Measurements from ENCODE around the gene SPNS2.

Gene SPNS2

GRCh38 chr17:4542726-4543191 lies 44.1 kb downstream of the SPNS2 start:
- no peak overlapping the region for H3K27ac ChIP-seq
- H3K36me3 ChIP-seq = peaks cover 53% of the 10 kb centered on the region
- H3K27me3 ChIP-seq (ENCODE audit: insufficient read depth, low read depth, severe bottlenecking) = no peaks in the 10 kb centered on the region
- H3K9me3 ChIP-seq (ENCODE audit: severe bottlenecking) = no peaks in the 10 kb centered on the region
- no peak overlapping the region for H3K4me3 ChIP-seq (ENCODE audit: low read depth, low read length)
- TF ChIP-seq CTCF (IDR thresholded peaks at IDR 0.05; ENCODE audit: low read depth, low read length) = no peak
- no peak for DNase-seq

DNA sequence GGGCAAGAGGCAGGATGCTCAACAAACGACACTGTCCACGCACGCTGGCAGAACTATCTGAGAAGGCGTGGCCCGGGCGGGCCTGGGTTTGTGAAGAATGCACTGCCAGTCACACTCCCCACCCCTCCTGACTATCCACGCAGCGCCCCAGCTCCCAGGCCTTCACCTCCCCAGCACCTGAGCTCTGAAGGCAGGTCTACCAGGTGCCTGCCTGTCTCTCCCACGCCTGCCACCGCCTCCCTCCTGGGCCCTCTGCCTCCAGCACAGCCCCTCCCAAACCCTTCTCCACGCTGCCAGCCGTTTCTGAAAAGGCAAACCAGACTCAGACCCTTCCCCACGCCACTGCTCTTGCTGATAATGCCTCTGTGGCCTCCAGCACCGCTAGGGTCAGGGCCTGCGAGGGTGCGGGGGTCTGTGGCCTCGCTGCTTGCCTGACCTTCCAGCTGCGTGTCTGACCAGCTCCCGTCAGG lies 44.9 kb downstream of the SPNS2 start:
- DNase-seq = no peak
- H3K9me3 ChIP-seq (ENCODE audit: severe bottlenecking) = no peaks in the 10 kb centered on the region
- no peak for TF ChIP-seq CTCF (IDR thresholded peaks at IDR 0.05; ENCODE audit: low read depth, low read length)
- H3K27me3 ChIP-seq (ENCODE audit: insufficient read depth, low read depth, severe bottlenecking) = no peaks in the 10 kb centered on the region
- no peak overlapping the region for H3K27ac ChIP-seq
- peaks cover 60% of the 10 kb centered on the region for H3K36me3 ChIP-seq
- H3K4me3 ChIP-seq (ENCODE audit: low read depth, low read length) = no peak overlapping the region

DNA sequence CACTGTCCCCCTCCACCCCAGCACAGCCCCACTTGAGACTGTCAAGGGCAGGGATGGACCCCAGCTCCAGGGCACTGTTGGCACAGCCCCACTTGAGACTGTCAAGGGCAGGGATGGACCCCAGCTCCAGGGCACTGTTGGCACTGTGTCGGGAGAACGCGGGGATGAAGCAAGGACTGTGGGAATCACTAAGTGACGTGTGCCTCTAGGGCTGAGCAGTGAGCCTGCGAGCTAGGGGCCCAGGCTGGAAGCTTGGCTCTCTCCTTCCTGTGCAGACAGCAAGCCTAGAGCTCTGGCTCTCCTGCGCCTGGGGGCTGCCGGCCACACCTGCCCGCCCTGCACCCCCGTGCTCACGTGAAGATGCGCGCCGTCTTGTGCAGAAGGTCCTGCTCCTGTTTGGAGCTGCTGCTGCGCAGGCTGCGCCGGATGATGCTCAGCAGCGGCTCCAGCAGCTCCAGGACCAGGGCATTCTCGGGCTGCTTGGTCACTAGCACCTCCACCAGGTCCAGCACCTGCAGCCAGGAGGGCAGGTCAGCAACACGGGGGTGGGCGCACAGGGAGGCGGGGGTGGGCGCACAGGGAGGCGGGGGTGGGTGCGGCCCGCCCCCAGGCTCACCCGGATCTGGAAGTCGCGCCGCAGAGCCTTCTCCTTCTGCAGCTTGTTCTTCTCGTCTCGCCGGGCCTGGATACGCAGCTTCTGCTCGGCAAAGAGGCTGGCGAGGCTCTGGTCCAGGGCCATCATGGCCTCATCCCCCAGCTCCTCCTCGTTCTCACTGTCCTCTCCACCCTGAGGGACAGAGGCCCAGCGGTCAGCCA lies 45.7 kb downstream of the SPNS2 start:
- H3K9me3 ChIP-seq (ENCODE audit: severe bottlenecking) = no peaks in the 10 kb centered on the region
- no peak overlapping the region for H3K4me3 ChIP-seq (ENCODE audit: low read depth, low read length)
- no peak for DNase-seq
- TF ChIP-seq CTCF (IDR thresholded peaks at IDR 0.05; ENCODE audit: low read depth, low read length) = no peak
- no peak overlapping the region for H3K27ac ChIP-seq
- H3K36me3 ChIP-seq = peaks cover 57% of the 10 kb centered on the region
- no peaks in the 10 kb centered on the region for H3K27me3 ChIP-seq (ENCODE audit: insufficient read depth, low read depth, severe bottlenecking)

GRCh38 chr17:4544951-4545216 lies 46.2 kb downstream of the SPNS2 start:
- Histone ChIP-seq H3K27ac (no peak overlapping the region), H3K4me3 (ENCODE audit: low read depth, low read length) (no peak overlapping the region), H3K9me3 (ENCODE audit: severe bottlenecking) (no peaks in the 10 kb centered on the region), H3K36me3 (peaks cover 59% of the 10 kb centered on the region), H3K27me3 (ENCODE audit: insufficient read depth, low read depth, severe bottlenecking) (no peaks in the 10 kb centered on the region)
- no peak for TF ChIP-seq CTCF (IDR thresholded peaks at IDR 0.05; ENCODE audit: low read depth, low read length)
- DNase-seq = no peak

GRCh38 chr17:4545217-4545951 lies 46.7 kb downstream of the SPNS2 start:
- H3K27me3 ChIP-seq (ENCODE audit: insufficient read depth, low read depth, severe bottlenecking) = no peaks in the 10 kb centered on the region
- peaks cover 64% of the 10 kb centered on the region for H3K36me3 ChIP-seq
- H3K27ac ChIP-seq = peak overlapping the region; percentile 18; the same call in 1 of the 2 replicates
- H3K4me3 ChIP-seq (ENCODE audit: low read depth, low read length) = no peak overlapping the region
- no peak for DNase-seq
- H3K9me3 ChIP-seq (ENCODE audit: severe bottlenecking) = no peaks in the 10 kb centered on the region
- TF ChIP-seq CTCF (IDR thresholded peaks at IDR 0.05; ENCODE audit: low read depth, low read length) = no peak
